A549 (cell line): ENCODE results near the gene TSC22D3.

Source experiments
- CTCF ChIP-seq: fragments of >200 bp; sonication (Bioruptor Twin); formaldehyde crosslinking; IDR thresholded peaks from 3 replicates; pipeline ENCODE4 v1.5.1; 2016
- HOXA7 ChIP-seq: fragments of 250-450 bp; sonication (Bioruptor Pico); IDR thresholded peaks from 2 replicates; pipeline ENCODE4 v1.5.0; 2020; ENCODE audit warnings: mild to moderate bottlenecking, moderate library complexity
- POLR2A ChIP-seq: IDR thresholded peaks from 2 replicates; pipeline ENCODE4 v1.6.1; 2012; ENCODE audit warnings: mild to moderate bottlenecking, low read length
- RAD21 ChIP-seq, 2 experiments: fragments of >200 bp in 1 of 2; sonication (Bioruptor Twin) in 1 of 2; formaldehyde crosslinking in 1 of 2; IDR thresholded peaks in 1 of 2; conservative IDR thresholded peaks in 1 of 2; 2 replicates in 1 of 2; 3 replicates in 1 of 2; pipeline ENCODE4 v1.6.1; 2012 to 2018; ENCODE audit warnings: inconsistent platforms in 1 of 2
- REST ChIP-seq: fragments of 200-600 bp; sonication (generic); IDR thresholded peaks from 2 replicates; pipeline ENCODE4 v1.6.1; 2016; ENCODE audit warnings: antibody characterized with exemption, mild to moderate bottlenecking, moderate library complexity
- RFX5 ChIP-seq: fragments of 450-650 bp; IDR thresholded peaks from 2 replicates; pipeline ENCODE4 v1.7.1; 2014; ENCODE audit warnings: antibody characterized with exemption, mild to moderate bottlenecking, moderate library complexity

- TF ChIP-seq REST: no peak
- TF ChIP-seq POLR2A: no peak
- TF ChIP-seq RFX5: no peak
- TF ChIP-seq CTCF: no peak
- TF ChIP-seq HOXA7: no peak
- no peak for TF ChIP-seq RAD21 (conservative IDR thresholded peaks at IDR 0.05 in 1 of 2, IDR thresholded peaks at IDR 0.05 in 1 of 2)
Observed at GRCh38 chrX:107708762-107709161, 66.8 kb downstream of the TSC22D3 start.
